Ishikawa (cell line): Measurements from ENCODE around the gene ARID1B.

ENCODE experiments used
- EP300 ChIP-seq: IDR thresholded peaks from 2 replicates; pipeline ENCODE4 v1.6.1; 2012; ENCODE audit warnings: borderline replicate concordance
- MAX ChIP-seq: IDR thresholded peaks from 2 replicates; pipeline ENCODE4 v1.6.1; 2012
- RAD21 ChIP-seq: IDR thresholded peaks from 2 replicates; pipeline ENCODE4 v1.6.1; 2012; ENCODE audit warnings: low read depth
- REST ChIP-seq: IDR thresholded peaks from 2 replicates; pipeline ENCODE4 v1.6.1; 2012; ENCODE audit warnings: low read depth, mild to moderate bottlenecking
- TEAD4 ChIP-seq: IDR thresholded peaks from 2 replicates; pipeline ENCODE4 v1.6.1; 2012
- USF1 ChIP-seq: IDR thresholded peaks from 2 replicates; pipeline ENCODE4 v1.6.1; 2012

GRCh38 chr6:157225575-157225995, 448.4 kb downstream of the ARID1B start:
- TF ChIP-seq REST (no peak), MAX (no peak), TEAD4 (no peak), USF1 (no peak), RAD21 (no peak), EP300 (no peak)
